ENCODE data around the gene CEP72. TPM values are rescaled to one million over a fixed set of nuclear protein-coding genes. Genes with fewer than 3 reads are reported as not detected.

The CEP72 gene
- total and polyA plus RNA-seq, 2 of the 13 experiments (the other 11 are each of a cell fraction or from before 2014, with no cell fraction given), result 3.4 to 9.4 TPM

GRCh38 chr5:583645-584044 is 28.5 kb upstream of the CEP72 start:
- FAIRE-seq, result no peak
- POLR2A ChIA-PET, result no interaction called here
- no peaks in the 10 kb centered on the region for H4K20me1 ChIP-seq (ENCODE audit: insufficient read depth, low read length)
- no TSS peak for BruUV-seq (replicated peaks)
- no peak overlapping the region for H3K4me2 ChIP-seq (ENCODE audit: low read depth, low read length)
- H3K36me3 ChIP-seq (replicated peaks in 1 of 2; ENCODE audit: control insufficient read depth in 1 of 2, insufficient read depth in 2 of 2, low read length in 2 of 2), result no peaks in the 10 kb centered on the region
- in situ Hi-C loops (cut with HindIII; ENCODE audit: extremely low pct_ligation_motif_present, low pct_unique_long_range_greater_than_20kb) (no loop called here), intact Hi-C loops (cut with micrococcal nuclease; ENCODE audit: unreplicated experiment) (no loop called here)
- ATAC-seq, result no peak
- peaks cover 4 to 44% of the 10 kb centered on the region in 2 experiments for H3K27me3 ChIP-seq (ENCODE audit: control insufficient read depth in 1 of 2, insufficient read depth in 2 of 2, low read length in 2 of 2)
- H3K4me3 ChIP-seq (replicated peaks in 1 of 3; ENCODE audit: insufficient read depth in 1 of 3, low read depth in 2 of 3, low read length in 3 of 3), result no peak overlapping the region
- H3K27ac ChIP-seq (ENCODE audit: extremely low read length, insufficient read depth, low read length), result no peak overlapping the region
- TF ChIP-seq PPARG (CRISPR knock-in tag; conservative IDR thresholded peaks at IDR 0.05) (no peak), SNAPC2 (CRISPR knock-in tag; IDR thresholded peaks at IDR 0.05) (no peak)
- H3K9ac ChIP-seq (ENCODE audit: insufficient read depth, low read depth, low read length), result no peak overlapping the region
- CTCF ChIA-PET (ENCODE audit: low intra/inter-chr PET ratio, low total read pairs), result no interaction called here
- H3K4me1 ChIP-seq (ENCODE audit: insufficient read depth, low read length), result peaks cover 10% of the 10 kb centered on the region; the same call in 1 of the 2 replicates
- no peaks in the 10 kb centered on the region for H3K9me3 ChIP-seq (ENCODE audit: low read length)
- DNase-seq (ENCODE audit: low spot score), result no peak
- H3K79me2 ChIP-seq (ENCODE audit: insufficient read depth, low read length), result no peaks in the 10 kb centered on the region
- H2AFZ ChIP-seq (ENCODE audit: low read length), result no peak overlapping the region
- 32% methylated on average over 2 of the region's 2 CpGs for WGBS (ENCODE audit: low lambda C conversion rate)

GRCh38 chr5:584216-584615 is 27.9 kb upstream of the CEP72 start:
- Histone ChIP-seq H3K36me3 (replicated peaks in 1 of 2; ENCODE audit: control insufficient read depth in 1 of 2, insufficient read depth in 2 of 2, low read length in 2 of 2) (no peaks in the 10 kb centered on the region), H3K4me1 (ENCODE audit: insufficient read depth, low read length) (peaks cover 10% of the 10 kb centered on the region; the same call in 1 of the 2 replicates), H2AFZ (ENCODE audit: low read length) (no peak overlapping the region), H3K4me2 (ENCODE audit: low read depth, low read length) (no peak overlapping the region), H4K20me1 (ENCODE audit: insufficient read depth, low read length) (no peaks in the 10 kb centered on the region), H3K9ac (ENCODE audit: insufficient read depth, low read depth, low read length) (no peak overlapping the region), H3K79me2 (ENCODE audit: insufficient read depth, low read length) (no peaks in the 10 kb centered on the region), H3K4me3 (replicated peaks in 1 of 3; ENCODE audit: insufficient read depth in 1 of 3, low read depth in 2 of 3, low read length in 3 of 3) (no peak overlapping the region), H3K9me3 (ENCODE audit: low read length) (no peaks in the 10 kb centered on the region), H3K27me3 (ENCODE audit: control insufficient read depth in 1 of 2, insufficient read depth in 2 of 2, low read length in 2 of 2) (peaks cover 4 to 41% of the 10 kb centered on the region in 2 experiments), H3K27ac (ENCODE audit: extremely low read length, insufficient read depth, low read length) (no peak overlapping the region)
- CTCF ChIA-PET (ENCODE audit: low intra/inter-chr PET ratio, low total read pairs), result no interaction called here
- FAIRE-seq, result no peak
- in situ Hi-C loops (cut with HindIII; ENCODE audit: extremely low pct_ligation_motif_present, low pct_unique_long_range_greater_than_20kb) (no loop called here), intact Hi-C loops (cut with micrococcal nuclease; ENCODE audit: unreplicated experiment) (no loop called here)
- POLR2A ChIA-PET, result no interaction called here
- WGBS (ENCODE audit: low lambda C conversion rate), result 13% methylated on average over 2 of the region's 2 CpGs
- no peak for TF ChIP-seq ZNF768 (CRISPR knock-in tag; IDR thresholded peaks at IDR 0.05)
- no peak for TF ChIP-seq PRDM4 (CRISPR knock-in tag; IDR thresholded peaks at IDR 0.05; ENCODE audit: borderline replicate concordance)
- no peak for TF ChIP-seq ZNF20 (CRISPR knock-in tag; IDR thresholded peaks at IDR 0.05)
- no peak for TF ChIP-seq ZNF33A (CRISPR knock-in tag; IDR thresholded peaks at IDR 0.05; ENCODE audit: borderline replicate concordance)
- no peak for TF ChIP-seq GPN1 (CRISPR knock-in tag; IDR thresholded peaks at IDR 0.05; ENCODE audit: borderline replicate concordance)
- no peak for TF ChIP-seq NKX3-1 (CRISPR knock-in tag; IDR thresholded peaks at IDR 0.05)
- no peak for TF ChIP-seq ZNF772 (CRISPR knock-in tag; IDR thresholded peaks at IDR 0.05)
- no peak for TF ChIP-seq RBAK (CRISPR knock-in tag; IDR thresholded peaks at IDR 0.05)
- TF ChIP-seq HNRNPH1 (optimal IDR thresholded peaks at IDR 0.05; ENCODE audit: low read depth, low read length), result no peak
- no TSS peak for BruUV-seq (replicated peaks)
- no peak for ATAC-seq
- DNase-seq (ENCODE audit: low spot score), result no peak

All from HepG2 (cell line).